HEK293 (cell line): Measurements from ENCODE around the gene HOXD9.

Source experiments
- ATF2 ChIP-seq: fragments of 450-650 bp; formaldehyde crosslinking; IDR thresholded peaks from 2 replicates; pipeline ENCODE4 v1.5.1; 2016; ENCODE audit warnings: missing biosample characterization, missing genetic modification characterization, low read depth
- GFI1B ChIP-seq: fragments of 450-650 bp; formaldehyde crosslinking; IDR thresholded peaks from 2 replicates; pipeline ENCODE4 v1.5.1; 2016; ENCODE audit warnings: missing biosample characterization, missing genetic modification characterization
- IKZF3 ChIP-seq: fragments of 450-650 bp; IDR thresholded peaks from 2 replicates; pipeline ENCODE4 v1.5.0; 2018; ENCODE audit warnings: missing biosample characterization, mild to moderate bottlenecking, missing genetic modification characterization, moderate library complexity
- KLF17 ChIP-seq: fragments of 450-650 bp; formaldehyde crosslinking; IDR thresholded peaks from 2 replicates; pipeline ENCODE4 v1.5.1; 2016; ENCODE audit warnings: missing biosample characterization, missing genetic modification characterization
- SP3 ChIP-seq: fragments of 450-650 bp; formaldehyde crosslinking; IDR thresholded peaks from 2 replicates; pipeline ENCODE4 v1.5.1; 2016; ENCODE audit warnings: missing biosample characterization, missing genetic modification characterization
- TRIM28 ChIP-seq: IDR thresholded peaks from 2 replicates; pipeline ENCODE4 v1.6.1; 2011; ENCODE audit warnings: low read length, control low read depth, borderline replicate concordance
- ZBTB21 ChIP-seq: fragments of 450-650 bp; formaldehyde crosslinking; IDR thresholded peaks from 2 replicates; pipeline ENCODE4 v1.5.1; 2017; ENCODE audit warnings: missing biosample characterization, missing genetic modification characterization
- ZBTB7A ChIP-seq: fragments of 450-650 bp; formaldehyde crosslinking; IDR thresholded peaks from 2 replicates; pipeline ENCODE4 v1.5.1; 2016; ENCODE audit warnings: low read depth, missing biosample characterization, missing genetic modification characterization
- ZBTB8A ChIP-seq: fragments of 450-650 bp; formaldehyde crosslinking; IDR thresholded peaks from 2 replicates; pipeline ENCODE4 v1.5.1; 2016; ENCODE audit warnings: missing biosample characterization, missing genetic modification characterization
- ZFHX2 ChIP-seq: fragments of 450-650 bp; formaldehyde crosslinking; conservative IDR thresholded peaks from 2 replicates; pipeline ENCODE4 v1.5.1; 2016; ENCODE audit warnings: missing biosample characterization, missing genetic modification characterization
- ZNF112 ChIP-seq: fragments of 450-650 bp; formaldehyde crosslinking; IDR thresholded peaks from 2 replicates; pipeline ENCODE4 v1.5.0; 2017; ENCODE audit warnings: missing biosample characterization, missing genetic modification characterization
- ZNF140 ChIP-seq: fragments of 450-650 bp; formaldehyde crosslinking; IDR thresholded peaks from 2 replicates; pipeline ENCODE4 v1.5.1; 2016; ENCODE audit warnings: missing biosample characterization, missing genetic modification characterization
- ZNF223 ChIP-seq: fragments of 450-650 bp; formaldehyde crosslinking; IDR thresholded peaks from 2 replicates; pipeline ENCODE4 v1.5.1; 2016; ENCODE audit warnings: missing biosample characterization, missing genetic modification characterization
- ZNF248 ChIP-seq: fragments of 450-650 bp; formaldehyde crosslinking; IDR thresholded peaks from 2 replicates; pipeline ENCODE4 v1.5.1; 2017; ENCODE audit warnings: missing biosample characterization, missing genetic modification characterization
- ZNF280C ChIP-seq: fragments of 450-650 bp; formaldehyde crosslinking; IDR thresholded peaks from 2 replicates; pipeline ENCODE4 v1.5.1; 2016; ENCODE audit warnings: missing biosample characterization, missing genetic modification characterization
- ZNF311 ChIP-seq: fragments of 450-650 bp; formaldehyde crosslinking; IDR thresholded peaks from 2 replicates; pipeline ENCODE4 v1.5.1; 2017; ENCODE audit warnings: missing biosample characterization, missing genetic modification characterization, borderline replicate concordance
- ZNF335 ChIP-seq: fragments of 450-650 bp; formaldehyde crosslinking; conservative IDR thresholded peaks from 2 replicates; pipeline ENCODE4 v1.5.1; 2016; ENCODE audit warnings: missing biosample characterization, missing genetic modification characterization
- ZNF350 ChIP-seq: fragments of 450-650 bp; formaldehyde crosslinking; IDR thresholded peaks from 2 replicates; pipeline ENCODE4 v1.5.0; 2017; ENCODE audit warnings: missing biosample characterization, mild to moderate bottlenecking, missing genetic modification characterization
- ZNF394 ChIP-seq: fragments of 450-650 bp; formaldehyde crosslinking; IDR thresholded peaks from 2 replicates; pipeline ENCODE4 v1.5.1; 2016; ENCODE audit warnings: missing biosample characterization, missing genetic modification characterization, mild to moderate bottlenecking, moderate library complexity, borderline replicate concordance
- ZNF529 ChIP-seq: fragments of 450-650 bp; formaldehyde crosslinking; IDR thresholded peaks from 2 replicates; pipeline ENCODE4 v1.5.1; 2017; ENCODE audit warnings: missing genetic modification characterization, missing biosample characterization; ENCODE audit not compliant: insufficient replicate concordance
- ZNF549 ChIP-seq: fragments of 450-650 bp; IDR thresholded peaks from 2 replicates; pipeline ENCODE4 v1.5.1; 2018; ENCODE audit warnings: missing biosample characterization, missing genetic modification characterization, mild to moderate bottlenecking, inconsistent platforms, moderate library complexity
- ZNF571 ChIP-seq: fragments of 450-650 bp; formaldehyde crosslinking; IDR thresholded peaks from 2 replicates; pipeline ENCODE4 v1.5.0; 2017; ENCODE audit warnings: missing biosample characterization, missing genetic modification characterization
- ZNF670 ChIP-seq: fragments of 450-650 bp; formaldehyde crosslinking; IDR thresholded peaks from 2 replicates; pipeline ENCODE4 v1.5.1; 2016; ENCODE audit warnings: missing biosample characterization, missing genetic modification characterization, low read depth
- ZNF677 ChIP-seq: fragments of 450-650 bp; IDR thresholded peaks from 2 replicates; pipeline ENCODE4 v1.5.0; 2018; ENCODE audit warnings: missing biosample characterization, mild to moderate bottlenecking, missing genetic modification characterization, moderate library complexity
- TF ChIP-seq, protein P1 (sequence below): fragments of 450-650 bp; formaldehyde crosslinking; IDR thresholded peaks from 2 replicates; pipeline ENCODE4 v1.5.1; 2016; ENCODE audit warnings: missing biosample characterization, missing genetic modification characterization
- TF ChIP-seq, protein P2 (sequence below): fragments of 450-650 bp; formaldehyde crosslinking; IDR thresholded peaks from 2 replicates; pipeline ENCODE4 v1.5.1; 2016; ENCODE audit warnings: missing biosample characterization, missing genetic modification characterization, borderline replicate concordance
- TF ChIP-seq, protein P3 (sequence below): fragments of 450-650 bp; formaldehyde crosslinking; IDR thresholded peaks from 2 replicates; pipeline ENCODE4 v1.5.1; 2016; ENCODE audit warnings: missing biosample characterization, missing genetic modification characterization

The HOXD9 gene

DNA sequence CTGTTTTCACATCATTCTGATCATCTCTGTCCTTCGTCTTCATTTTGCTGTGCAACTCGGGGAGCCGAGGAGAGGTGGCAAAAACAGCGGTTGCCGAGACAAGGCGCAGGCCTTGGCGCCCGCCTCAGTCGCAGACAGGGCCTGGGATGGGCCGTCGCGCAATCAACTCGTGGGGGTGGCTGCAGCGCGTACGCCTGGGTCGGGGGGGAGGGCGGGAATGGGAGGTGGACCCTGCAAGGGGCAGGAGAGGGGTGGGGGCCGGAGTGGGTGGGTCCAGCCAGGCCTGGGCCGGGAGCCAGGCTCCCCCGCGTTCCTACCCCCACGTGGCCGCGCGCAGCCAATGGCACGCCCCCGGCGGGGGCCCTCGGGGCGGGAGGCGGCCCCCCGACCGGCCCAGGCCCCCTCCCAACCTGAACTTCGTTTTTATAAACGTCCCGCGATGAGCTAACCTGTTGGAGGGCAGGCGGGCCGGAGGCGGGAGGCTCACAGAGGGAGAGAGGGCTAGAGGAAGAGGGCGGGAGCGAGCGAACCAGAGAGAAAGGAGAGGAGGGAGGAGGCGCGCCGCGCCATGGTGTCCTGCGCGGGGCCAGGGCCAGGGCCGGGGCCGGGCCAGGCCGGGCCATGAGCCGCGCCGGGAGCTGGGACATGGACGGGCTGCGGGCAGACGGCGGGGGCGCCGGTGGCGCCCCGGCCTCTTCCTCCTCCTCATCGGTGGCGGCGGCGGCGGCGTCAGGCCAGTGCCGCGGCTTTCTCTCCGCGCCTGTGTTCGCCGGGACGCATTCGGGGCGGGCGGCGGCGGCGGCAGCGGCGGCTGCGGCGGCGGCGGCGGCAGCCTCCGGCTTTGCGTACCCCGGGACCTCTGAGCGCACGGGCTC, 30.0 kb upstream of the HOXD9 start, which contains the start of gene HOXD13 (continued):
- no peak for TF ChIP-seq TRIM28
- TF ChIP-seq ZBTB8A (tag by site-specific recombination), result peak; percentile 80
- no peak for TF ChIP-seq ZBTB21 (tag by site-specific recombination)
- no peak for TF ChIP-seq ZNF112 (tag by site-specific recombination)
- no peak for TF ChIP-seq GFI1B (tag by site-specific recombination)
- TF ChIP-seq ZNF670, result no peak
- TF ChIP-seq, protein P1, sequence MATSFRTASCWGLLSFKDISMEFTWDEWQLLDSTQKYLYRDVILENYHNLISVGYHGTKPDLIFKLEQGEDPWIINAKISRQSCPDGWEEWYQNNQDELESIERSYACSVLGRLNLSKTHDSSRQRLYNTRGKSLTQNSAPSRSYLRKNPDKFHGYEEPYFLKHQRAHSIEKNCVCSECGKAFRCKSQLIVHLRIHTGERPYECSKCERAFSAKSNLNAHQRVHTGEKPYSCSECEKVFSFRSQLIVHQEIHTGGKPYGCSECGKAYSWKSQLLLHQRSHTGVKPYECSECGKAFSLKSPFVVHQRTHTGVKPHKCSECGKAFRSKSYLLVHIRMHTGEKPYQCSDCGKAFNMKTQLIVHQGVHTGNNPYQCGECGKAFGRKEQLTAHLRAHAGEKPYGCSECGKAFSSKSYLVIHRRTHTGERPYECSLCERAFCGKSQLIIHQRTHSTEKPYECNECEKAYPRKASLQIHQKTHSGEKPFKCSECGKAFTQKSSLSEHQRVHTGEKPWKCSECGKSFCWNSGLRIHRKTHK (tag by site-specific recombination), result no peak
- TF ChIP-seq SP3 (tag by site-specific recombination), result peak; percentile 42; the same call in 1 of the 2 replicates
- TF ChIP-seq ZNF677 (tag by site-specific recombination), result no peak
- TF ChIP-seq ZNF529 (tag by site-specific recombination), result no peak
- TF ChIP-seq ZNF248 (tag by site-specific recombination), result no peak
- peak; percentile 48; the same call in 1 of the 2 replicates for TF ChIP-seq IKZF3 (tag by site-specific recombination)
- TF ChIP-seq, protein P2, sequence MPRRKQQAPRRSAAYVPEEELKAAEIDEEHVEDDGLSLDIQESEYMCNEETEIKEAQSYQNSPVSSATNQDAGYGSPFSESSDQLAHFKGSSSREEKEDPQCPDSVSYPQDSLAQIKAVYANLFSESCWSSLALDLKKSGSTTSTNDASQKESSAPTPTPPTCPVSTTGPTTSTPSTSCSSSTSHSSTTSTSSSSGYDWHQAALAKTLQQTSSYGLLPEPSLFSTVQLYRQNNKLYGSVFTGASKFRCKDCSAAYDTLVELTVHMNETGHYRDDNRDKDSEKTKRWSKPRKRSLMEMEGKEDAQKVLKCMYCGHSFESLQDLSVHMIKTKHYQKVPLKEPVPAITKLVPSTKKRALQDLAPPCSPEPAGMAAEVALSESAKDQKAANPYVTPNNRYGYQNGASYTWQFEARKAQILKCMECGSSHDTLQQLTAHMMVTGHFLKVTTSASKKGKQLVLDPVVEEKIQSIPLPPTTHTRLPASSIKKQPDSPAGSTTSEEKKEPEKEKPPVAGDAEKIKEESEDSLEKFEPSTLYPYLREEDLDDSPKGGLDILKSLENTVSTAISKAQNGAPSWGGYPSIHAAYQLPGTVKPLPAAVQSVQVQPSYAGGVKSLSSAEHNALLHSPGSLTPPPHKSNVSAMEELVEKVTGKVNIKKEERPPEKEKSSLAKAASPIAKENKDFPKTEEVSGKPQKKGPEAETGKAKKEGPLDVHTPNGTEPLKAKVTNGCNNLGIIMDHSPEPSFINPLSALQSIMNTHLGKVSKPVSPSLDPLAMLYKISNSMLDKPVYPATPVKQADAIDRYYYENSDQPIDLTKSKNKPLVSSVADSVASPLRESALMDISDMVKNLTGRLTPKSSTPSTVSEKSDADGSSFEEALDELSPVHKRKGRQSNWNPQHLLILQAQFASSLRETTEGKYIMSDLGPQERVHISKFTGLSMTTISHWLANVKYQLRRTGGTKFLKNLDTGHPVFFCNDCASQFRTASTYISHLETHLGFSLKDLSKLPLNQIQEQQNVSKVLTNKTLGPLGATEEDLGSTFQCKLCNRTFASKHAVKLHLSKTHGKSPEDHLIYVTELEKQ, result no peak
- no peak for TF ChIP-seq ZNF394 (tag by site-specific recombination)
- TF ChIP-seq ZNF350 (tag by site-specific recombination), result no peak
- no peak for TF ChIP-seq ZNF140 (tag by site-specific recombination)
- no peak for TF ChIP-seq ZNF280C (tag by site-specific recombination)
- TF ChIP-seq, protein P3, sequence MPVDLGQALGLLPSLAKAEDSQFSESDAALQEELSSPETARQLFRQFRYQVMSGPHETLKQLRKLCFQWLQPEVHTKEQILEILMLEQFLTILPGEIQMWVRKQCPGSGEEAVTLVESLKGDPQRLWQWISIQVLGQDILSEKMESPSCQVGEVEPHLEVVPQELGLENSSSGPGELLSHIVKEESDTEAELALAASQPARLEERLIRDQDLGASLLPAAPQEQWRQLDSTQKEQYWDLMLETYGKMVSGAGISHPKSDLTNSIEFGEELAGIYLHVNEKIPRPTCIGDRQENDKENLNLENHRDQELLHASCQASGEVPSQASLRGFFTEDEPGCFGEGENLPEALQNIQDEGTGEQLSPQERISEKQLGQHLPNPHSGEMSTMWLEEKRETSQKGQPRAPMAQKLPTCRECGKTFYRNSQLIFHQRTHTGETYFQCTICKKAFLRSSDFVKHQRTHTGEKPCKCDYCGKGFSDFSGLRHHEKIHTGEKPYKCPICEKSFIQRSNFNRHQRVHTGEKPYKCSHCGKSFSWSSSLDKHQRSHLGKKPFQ (tag by site-specific recombination), result no peak
- no peak for TF ChIP-seq ZBTB7A (tag by site-specific recombination)
- no peak for TF ChIP-seq ATF2
- no peak for TF ChIP-seq KLF17 (tag by site-specific recombination)
- TF ChIP-seq ZNF311, result no peak
- TF ChIP-seq ZNF223 (tag by site-specific recombination), result no peak
- TF ChIP-seq ZNF335, result peak; percentile 71
- TF ChIP-seq ZFHX2, result no peak; the same call in none of the 2 replicates
- no peak for TF ChIP-seq ZNF549 (tag by site-specific recombination)
- no peak for TF ChIP-seq ZNF571 (tag by site-specific recombination)
